Vagina (tissue), 2 donors: ENCODE data around the gene PDE3A. TPM values are rescaled to one million over a fixed set of nuclear protein-coding genes. Genes with fewer than 3 reads are reported as not detected.

Experiments
- DNase-seq, 2 donors: peaks; one replicate each; pipeline ENCODE4 v3.0.0-alpha.2; 2017; ENCODE audit errors: extremely low spot score in 2 of 2
- H3K27ac ChIP-seq: fragments of 200-600 bp; sonication (generic); one replicate; pipeline ENCODE4 v1.5.1; 2019
- H3K27me3 ChIP-seq: fragments of 200-600 bp; sonication (generic); one replicate; pipeline ENCODE4 v1.5.1; 2019
- H3K36me3 ChIP-seq, 2 donors: fragments of 200-600 bp; sonication (generic); one replicate each; pipeline ENCODE4 v1.5.1; 2017 to 2019
- H3K4me1 ChIP-seq: fragments of 200-600 bp; sonication (generic); one replicate; pipeline ENCODE4 v1.5.1; 2019
- H3K4me3 ChIP-seq, 2 donors: fragments of 200-600 bp; sonication (generic); 1 replicate in 1 of 2; 2 replicates in 1 of 2; pipeline ENCODE4 v1.5.1; 2016 to 2019
- H3K9me3 ChIP-seq: fragments of 200-600 bp; sonication (generic); one replicate; pipeline ENCODE4 v1.5.1; 2019
- CTCF ChIP-seq, 3 experiments: fragments of 450-650 bp in 2 of 3; fragments of 200-600 bp in 1 of 3; sonication (generic) in 1 of 3; IDR thresholded peaks; one replicate each; pipeline ENCODE4 v1.5.1; 2017 to 2019; ENCODE audit warnings: antibody characterized with exemption in 3 of 3, mild to moderate bottlenecking in 2 of 3, moderate library complexity in 2 of 3
- POLR2A ChIP-seq, 2 donors: fragments of 450-650 bp; IDR thresholded peaks; one replicate each; pipeline ENCODE4 v1.6.1; 2017; ENCODE audit warnings: antibody characterized with exemption in 2 of 2, mild to moderate bottlenecking in 2 of 2, moderate library complexity in 2 of 2
- POLR2AphosphoS5 ChIP-seq, 2 donors: sonication (generic); formaldehyde crosslinking; IDR thresholded peaks; one replicate each; pipeline ENCODE4 v1.9.0; 2017; ENCODE audit warnings: antibody characterized with exemption in 2 of 2, mild to moderate bottlenecking in 2 of 2, low read depth in 1 of 2; ENCODE audit not compliant: insufficient read depth in 1 of 2
- intact Hi-C: fragments of 100-400 bp; cut with DNase I; formaldehyde crosslinking; loops from one replicate; pipeline ENCODE4 v1.15.1; 2023
- total RNA-seq: library from RNA; depleted of rRNA; stranded (reverse); fragments of >200 nt; gene quantifications from one replicate; pipeline ENCODE4 v1.2.3, GENCODE V29; 2016

The PDE3A gene
- total RNA-seq, 1 donor from 2014 or later: 9.6 TPM

- Histone ChIP-seq H3K9me3 (no peaks in the 10 kb centered on the region), H3K27ac (peak overlapping the region; percentile 24), H3K36me3 (no peaks in the 10 kb centered on the region), H3K4me1 (peaks cover 6% of the 10 kb centered on the region), H3K4me3 (no peak overlapping the region), H3K27me3 (no peaks in the 10 kb centered on the region)
- no peak for TF ChIP-seq CTCF (IDR thresholded peaks at IDR 0.05)
- TF ChIP-seq POLR2AphosphoS5 (IDR thresholded peaks at IDR 0.05; ENCODE audit: insufficient read depth in 1 of 2, low read depth in 1 of 2): no peak
- no peak for TF ChIP-seq POLR2A (IDR thresholded peaks at IDR 0.05)
- intact Hi-C loops: no loop called here
- DNase-seq: no peak
Measured at GRCh38 chr12:20439626-20440025, 71.3 kb downstream of the PDE3A start.

- no peak overlapping the region for H3K27ac ChIP-seq
Measured at GRCh38 chr12:20440408-20440807, 72.1 kb downstream of the PDE3A start.

GRCh38 chr12:20442322-20442721 lies 74.0 kb downstream of the PDE3A start:
- Histone ChIP-seq H3K36me3 (no peaks in the 10 kb centered on the region), H3K27ac (no peak overlapping the region), H3K4me3 (no peak overlapping the region), H3K4me1 (peaks cover 6% of the 10 kb centered on the region), H3K27me3 (no peaks in the 10 kb centered on the region), H3K9me3 (no peaks in the 10 kb centered on the region)
- DNase-seq: no peak
- intact Hi-C loops: no loop called here
- TF ChIP-seq CTCF (IDR thresholded peaks at IDR 0.05) (no peak), POLR2AphosphoS5 (IDR thresholded peaks at IDR 0.05; ENCODE audit: insufficient read depth in 1 of 2, low read depth in 1 of 2) (no peak)

More at GRCh38 chr12:20440408-20440807, 72.1 kb downstream of the PDE3A start:
- DNase-seq: no peak
- peaks cover 6% of the 10 kb centered on the region for H3K4me1 ChIP-seq
- no peaks in the 10 kb centered on the region for H3K36me3 ChIP-seq
- TF ChIP-seq CTCF (IDR thresholded peaks at IDR 0.05): no peak
- TF ChIP-seq POLR2AphosphoS5 (IDR thresholded peaks at IDR 0.05; ENCODE audit: insufficient read depth in 1 of 2, low read depth in 1 of 2): no peak
- no peak for TF ChIP-seq POLR2A (IDR thresholded peaks at IDR 0.05)
- no peaks in the 10 kb centered on the region for H3K27me3 ChIP-seq
- no peak overlapping the region for H3K4me3 ChIP-seq
- H3K9me3 ChIP-seq: no peaks in the 10 kb centered on the region
- intact Hi-C loops: no loop called here

GRCh38 chr12:20443255-20443654 lies 74.9 kb downstream of the PDE3A start:
- TF ChIP-seq POLR2AphosphoS5 (IDR thresholded peaks at IDR 0.05; ENCODE audit: insufficient read depth in 1 of 2, low read depth in 1 of 2) (no peak), POLR2A (IDR thresholded peaks at IDR 0.05) (no peak), CTCF (IDR thresholded peaks at IDR 0.05) (no peak)
- Histone ChIP-seq H3K4me1 (peaks cover 6% of the 10 kb centered on the region), H3K27me3 (no peaks in the 10 kb centered on the region), H3K36me3 (no peaks in the 10 kb centered on the region), H3K27ac (no peak overlapping the region), H3K4me3 (no peak overlapping the region), H3K9me3 (no peaks in the 10 kb centered on the region)
- DNase-seq: no peak
- intact Hi-C loops: no loop called here

- TF ChIP-seq CTCF (IDR thresholded peaks at IDR 0.05) (no peak), POLR2AphosphoS5 (IDR thresholded peaks at IDR 0.05; ENCODE audit: insufficient read depth in 1 of 2, low read depth in 1 of 2) (no peak), POLR2A (IDR thresholded peaks at IDR 0.05) (no peak)
- H3K27ac ChIP-seq: no peak overlapping the region
- DNase-seq: no peak
Measured at GRCh38 chr12:20443792-20444191, 75.5 kb downstream of the PDE3A start.

More at GRCh38 chr12:20443792-20444191, 75.5 kb downstream of the PDE3A start:
- intact Hi-C loops: no loop called here
- Histone ChIP-seq H3K9me3 (no peaks in the 10 kb centered on the region), H3K4me3 (no peak overlapping the region), H3K27me3 (no peaks in the 10 kb centered on the region), H3K4me1 (peaks cover 6% of the 10 kb centered on the region), H3K36me3 (no peaks in the 10 kb centered on the region)
